OCI-LY7 (cell line): Measurements from ENCODE around the gene CLTCL1. TPM values are rescaled to one million over a fixed set of nuclear protein-coding genes. Genes with fewer than 3 reads are reported as not detected.

ENCODE experiments used
- BruUV-seq: library from RNA; stranded (reverse); fragments of 400-500 nt; replicated peaks from 2 replicates; lab custom pipeline; 2021; lab: Mats Ljungman, UMichigan
- CTCF ChIA-PET: fragments of 300-600 bp; sonication (Branson Sonifier 250); formaldehyde crosslinking; loops from one replicate; lab custom pipeline; 2022; ENCODE audit warnings: antibody characterized with exemption; ENCODE audit not compliant: unreplicated experiment; lab: Charles Lee
- POLR2A ChIA-PET: fragments of 300-600 bp; sonication (Branson Sonifier 250); formaldehyde crosslinking; loops from one replicate; lab custom pipeline; 2022; ENCODE audit warnings: antibody characterized with exemption; lab: Charles Lee
- DNase-seq: peaks from one replicate; pipeline ENCODE4 v3.0.0-alpha.2; 2015; ENCODE audit warnings: low spot score
- H2AFZ ChIP-seq: fragments of 200-600 bp; sonication (generic), shearing (Covaris generic); 2 replicates; pipeline ENCODE4 v1.6.1; 2014; ENCODE audit warnings: mild to moderate bottlenecking, antibody characterized with exemption, low read length, moderate library complexity
- H3K27ac ChIP-seq: fragments of 200-600 bp; sonication (generic); 2 replicates; pipeline ENCODE4 v1.5.1; 2014; ENCODE audit warnings: mixed run types, low read depth, mild to moderate bottlenecking, moderate library complexity, low read length, inconsistent platforms; ENCODE audit not compliant: poor library complexity, severe bottlenecking
- H3K36me3 ChIP-seq: fragments of 200-600 bp; sonication (generic); 2 replicates; pipeline ENCODE4 v1.6.1; 2014; ENCODE audit warnings: mild to moderate bottlenecking, antibody characterized with exemption, low read length, moderate library complexity, mixed read lengths; ENCODE audit not compliant: insufficient read depth
- H3K4me1 ChIP-seq: fragments of 200-600 bp; sonication (generic); 2 replicates; pipeline ENCODE4 v1.5.1; 2014; ENCODE audit warnings: mild to moderate bottlenecking, low read length; ENCODE audit not compliant: insufficient read depth, poor library complexity, severe bottlenecking
- H3K4me2 ChIP-seq: fragments of 200-600 bp; sonication (generic); 2 replicates; pipeline ENCODE4 v1.6.1; 2014; ENCODE audit warnings: mild to moderate bottlenecking, low read length
- H3K4me3 ChIP-seq: fragments of 200-600 bp; sonication (generic); 2 replicates; pipeline ENCODE4 v1.5.1; 2014; ENCODE audit warnings: mild to moderate bottlenecking, low read depth, low read length; ENCODE audit not compliant: poor library complexity, severe bottlenecking
- H3K79me2 ChIP-seq: fragments of 200-600 bp; sonication (generic); 2 replicates; pipeline ENCODE4 v1.6.1; 2016; ENCODE audit warnings: low read depth, mild to moderate bottlenecking, low read length, moderate library complexity, mixed read lengths; ENCODE audit not compliant: insufficient read depth
- H3K9me2 ChIP-seq: fragments of 200-600 bp; sonication (generic); 2 replicates; pipeline ENCODE4 v1.6.1; 2016; ENCODE audit warnings: mild to moderate bottlenecking, low read length, mixed read lengths; ENCODE audit not compliant: insufficient read depth
- H3K9me3 ChIP-seq: fragments of 200-600 bp; sonication (generic); 2 replicates; pipeline ENCODE4 v1.6.1; 2014; ENCODE audit warnings: mild to moderate bottlenecking, mixed run types, low read length, mixed read lengths
- H4K20me1 ChIP-seq: fragments of 200-600 bp; sonication (generic); 2 replicates; pipeline ENCODE4 v1.6.1; 2014; ENCODE audit warnings: mild to moderate bottlenecking, antibody characterized with exemption, low read length, moderate library complexity, mixed read lengths; ENCODE audit not compliant: insufficient read depth
- EZH2phosphoT487 ChIP-seq: fragments of 200-600 bp; sonication (generic); IDR thresholded peaks from 2 replicates; pipeline ENCODE4 v1.6.1; 2018; ENCODE audit warnings: low read depth, borderline replicate concordance, mild to moderate bottlenecking, mixed run types, antibody characterized with exemption, low read length, moderate library complexity, mixed read lengths
- intact Hi-C: fragments of 100-400 bp; cut with micrococcal nuclease; formaldehyde crosslinking; loops from one replicate; pipeline ENCODE4 v1.10.0; 2022; ENCODE audit not compliant: unreplicated experiment
- total RNA-seq, 2 experiments: library from RNA; depleted of rRNA in 1 of 2; stranded (reverse); fragments of >200 nt in 1 of 2; shearing (Covaris generic) in 1 of 2; gene quantifications; 2 replicates each; pipeline ENCODE4 v1.2.3, GENCODE V29; 2014 to 2022
- TF ChIP-seq, protein P1 (sequence below): fragments of 200-600 bp; sonication (generic); conservative IDR thresholded peaks from 2 replicates; pipeline ENCODE4 v1.5.1; 2014; ENCODE audit warnings: mild to moderate bottlenecking, antibody characterized with exemption, low read length, moderate library complexity, mixed read lengths

The CLTCL1 gene
- total RNA-seq, 2 experiments from 2014 or later, result 0.44 to 0.99 TPM

DNA sequence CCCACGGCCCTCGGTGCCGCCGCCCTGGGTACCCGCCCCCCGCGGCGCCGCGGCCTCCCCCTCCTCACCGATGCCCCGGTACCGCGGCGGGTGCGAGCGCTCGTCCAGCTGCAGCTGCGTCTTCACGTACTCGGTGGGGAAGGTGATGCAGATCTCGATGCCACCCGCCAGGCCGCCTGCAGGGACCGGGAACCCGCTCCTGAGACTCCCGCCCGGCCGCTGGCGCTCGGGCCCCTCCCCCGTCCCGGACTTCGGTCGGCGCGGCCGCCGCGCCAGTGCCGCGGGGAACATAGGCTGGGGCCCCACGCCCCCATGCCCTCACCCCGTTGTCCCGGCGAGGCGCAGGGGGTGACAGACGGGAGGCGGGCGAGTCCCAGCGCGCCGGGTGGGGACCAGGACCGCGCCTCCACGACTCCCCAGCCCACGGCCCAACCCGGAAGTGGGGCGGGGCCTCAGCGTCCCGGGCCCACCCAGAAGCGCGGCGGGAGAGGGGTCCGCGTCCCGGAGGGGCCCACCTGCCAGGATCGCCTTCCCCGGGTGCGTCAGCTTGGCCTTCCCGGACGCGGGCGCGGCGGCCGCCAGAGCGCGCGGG lies 113.4 kb downstream of the CLTCL1 start:
- POLR2A ChIA-PET, result interaction anchor here (0.6 to 1.8 kb wide), 4 partner anchors 16 to 301 kb away, joined by 3 to 8 read pairs (median 4); partner anchors contain the start of genes CDC45 and ESS2
- Histone ChIP-seq H3K4me3 (peak overlapping the region; percentile 88), H3K27ac (peak overlapping the region; percentile 48), H3K4me1 (peaks cover 70% of the 10 kb centered on the region), H3K9me3 (no peaks in the 10 kb centered on the region), H3K9me2 (no peaks in the 10 kb centered on the region), H4K20me1 (no peaks in the 10 kb centered on the region), H2AFZ (peak overlapping the region; percentile 52), H3K36me3 (peaks cover 22% of the 10 kb centered on the region; the same call in 1 of the 2 replicates), H3K4me2 (peak overlapping the region; percentile 96), H3K79me2 (peaks cover 32% of the 10 kb centered on the region)
- CTCF ChIA-PET, result interaction anchor here (0.6 to 1.0 kb wide), 3 partner anchors 9 to 221 kb away, joined by 3 to 12 read pairs (median 4); partner anchors contain the start of gene CLTCL1
- DNase-seq, result peak; percentile 56
- TF ChIP-seq, protein P1, sequence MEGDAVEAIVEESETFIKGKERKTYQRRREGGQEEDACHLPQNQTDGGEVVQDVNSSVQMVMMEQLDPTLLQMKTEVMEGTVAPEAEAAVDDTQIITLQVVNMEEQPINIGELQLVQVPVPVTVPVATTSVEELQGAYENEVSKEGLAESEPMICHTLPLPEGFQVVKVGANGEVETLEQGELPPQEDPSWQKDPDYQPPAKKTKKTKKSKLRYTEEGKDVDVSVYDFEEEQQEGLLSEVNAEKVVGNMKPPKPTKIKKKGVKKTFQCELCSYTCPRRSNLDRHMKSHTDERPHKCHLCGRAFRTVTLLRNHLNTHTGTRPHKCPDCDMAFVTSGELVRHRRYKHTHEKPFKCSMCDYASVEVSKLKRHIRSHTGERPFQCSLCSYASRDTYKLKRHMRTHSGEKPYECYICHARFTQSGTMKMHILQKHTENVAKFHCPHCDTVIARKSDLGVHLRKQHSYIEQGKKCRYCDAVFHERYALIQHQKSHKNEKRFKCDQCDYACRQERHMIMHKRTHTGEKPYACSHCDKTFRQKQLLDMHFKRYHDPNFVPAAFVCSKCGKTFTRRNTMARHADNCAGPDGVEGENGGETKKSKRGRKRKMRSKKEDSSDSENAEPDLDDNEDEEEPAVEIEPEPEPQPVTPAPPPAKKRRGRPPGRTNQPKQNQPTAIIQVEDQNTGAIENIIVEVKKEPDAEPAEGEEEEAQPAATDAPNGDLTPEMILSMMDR, result no peak
- no peak for TF ChIP-seq EZH2phosphoT487
- intact Hi-C loops, result loop anchor here (5.0 kb wide), 3 partner anchors 114 to 269 kb away; partner anchors contain the start of genes C22orf39, CLTCL1, HIRA and MRPL40
- BruUV-seq, result no TSS peak

DNA sequence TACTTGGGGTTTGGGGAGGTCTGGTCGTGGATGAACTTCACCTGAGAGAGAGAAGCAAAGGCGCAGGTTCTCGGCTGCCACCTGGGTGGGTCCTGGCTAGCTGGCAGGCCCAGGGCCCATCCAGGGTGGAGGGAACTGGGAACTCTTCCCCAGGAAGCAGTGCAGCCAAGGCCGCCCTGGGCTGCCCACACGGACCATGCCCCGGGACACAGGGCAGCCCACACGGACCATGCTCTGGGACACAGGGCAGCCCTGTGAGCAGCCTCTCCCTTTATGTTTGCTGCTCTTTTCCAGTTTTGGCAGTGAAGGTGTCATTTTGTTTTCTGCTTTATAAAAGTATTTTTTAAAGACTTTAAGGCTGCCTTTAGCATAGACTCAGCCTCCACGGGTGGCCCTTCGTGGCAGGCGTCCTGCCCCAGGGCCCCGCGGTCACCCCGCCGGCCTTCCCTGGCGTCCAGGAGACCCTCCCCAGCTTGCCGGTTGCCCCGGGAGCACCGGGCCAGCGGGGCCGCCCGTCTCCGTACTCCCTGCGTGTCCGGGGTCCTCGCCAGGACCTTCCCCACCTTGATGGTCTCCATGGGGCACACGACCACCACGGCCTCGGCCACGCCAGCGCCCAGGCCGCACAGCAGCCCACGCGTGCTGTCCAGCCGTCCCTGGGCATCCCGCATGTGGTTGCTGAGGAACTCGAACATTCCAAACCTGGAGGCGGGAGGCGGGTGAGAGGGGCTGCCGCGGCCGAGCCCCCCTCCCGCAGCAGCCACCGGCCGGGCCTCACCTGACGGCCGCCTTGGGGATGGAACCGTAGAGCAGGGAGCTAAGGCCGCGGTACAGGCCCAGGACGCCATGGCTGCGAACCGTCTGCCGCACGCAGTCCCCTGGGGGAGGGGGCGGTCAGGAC lies 114.1 kb downstream of the CLTCL1 start:
- Histone ChIP-seq H3K79me2 (peaks cover 39% of the 10 kb centered on the region), H3K9me2 (no peaks in the 10 kb centered on the region), H3K27ac (peak overlapping the region; percentile 48), H3K36me3 (peaks cover 22% of the 10 kb centered on the region; the same call in 1 of the 2 replicates), H2AFZ (no peak overlapping the region), H4K20me1 (0 out of 2 replicates have a peak, but pooled peaks cover 2% of the 10 kb centered on the region), H3K4me2 (peak overlapping the region; percentile 96), H3K9me3 (no peaks in the 10 kb centered on the region), H3K4me3 (peak overlapping the region; percentile 88), H3K4me1 (peaks cover 67% of the 10 kb centered on the region)
- no peak for TF ChIP-seq EZH2phosphoT487
- TF ChIP-seq, protein P1, result no peak
- DNase-seq, result no peak
- ChIA-PET CTCF (interaction anchor here (0.8 kb wide), 1 partner anchor 114 kb away, joined by 4 read pairs; the partner anchor contains the start of gene CLTCL1), POLR2A (interaction anchor here (1.2 kb wide), 1 partner anchor 16 kb away, joined by 4 read pairs; no protein-coding TSS in a partner anchor)
- BruUV-seq, result no TSS peak
- intact Hi-C loops, result loop anchor here (5.0 kb wide), 3 partner anchors 115 to 270 kb away; partner anchors contain the start of genes C22orf39, CLTCL1, HIRA and MRPL40
